ENCODE data around the gene FER1L5. TPM values are rescaled to one million over a fixed set of nuclear protein-coding genes. Genes with fewer than 3 reads are reported as not detected.

FER1L5 gene
- total RNA-seq, 1 donor from 2014 or later, result 0.16 TPM

DNA sequence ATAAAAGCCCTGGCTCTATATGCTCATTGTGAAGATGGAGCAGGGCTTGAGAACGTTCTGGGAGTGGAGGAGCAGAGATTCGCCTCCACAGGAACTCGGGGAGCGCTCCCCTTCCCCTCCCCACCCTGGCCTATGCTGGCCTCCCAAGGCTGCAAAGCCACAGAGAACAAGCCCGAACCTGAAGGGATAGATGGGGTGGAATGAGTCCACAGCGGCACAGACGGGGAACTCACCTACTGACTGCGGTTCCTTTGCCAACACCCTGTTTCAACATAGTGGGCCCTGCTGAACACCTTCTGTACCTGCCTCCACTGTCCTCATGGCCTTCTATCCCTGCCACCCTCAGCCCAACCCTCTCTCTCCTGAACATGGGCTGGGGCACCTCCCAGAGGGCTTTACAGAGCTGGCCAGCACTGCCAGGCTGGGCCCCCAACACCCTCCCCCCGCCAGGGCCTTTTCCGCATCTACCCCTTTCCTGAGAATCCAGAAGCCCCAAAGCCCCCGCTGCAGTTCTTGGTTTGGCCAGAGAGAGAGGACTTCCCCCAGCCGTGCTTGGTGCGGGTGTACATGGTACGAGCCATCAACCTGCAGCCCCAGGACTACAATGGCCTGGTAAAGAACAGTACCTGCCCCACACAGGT, 55.8 kb downstream of the FER1L5 start:
- ATAC-seq, result peak; percentile 91

DNA sequence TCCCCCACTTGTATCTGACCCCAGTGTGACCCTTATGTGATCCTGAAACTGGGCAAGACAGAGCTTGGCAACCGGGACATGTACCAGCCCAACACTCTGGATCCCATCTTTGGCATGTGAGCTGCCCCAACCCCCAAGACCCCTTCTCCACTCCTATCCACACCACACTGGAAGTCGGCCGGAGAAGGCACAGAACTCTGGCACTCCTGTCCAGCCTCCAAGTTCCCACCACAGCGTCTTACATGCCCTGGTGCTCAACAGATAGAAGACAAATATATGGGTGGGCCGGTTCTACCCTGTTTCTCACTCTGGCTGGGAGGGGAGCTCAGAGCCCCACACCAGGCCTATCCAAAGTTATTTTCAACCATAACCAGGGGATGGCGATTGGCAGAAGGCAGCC, 56.5 kb downstream of the FER1L5 start:
- ATAC-seq, result no peak

DNA sequence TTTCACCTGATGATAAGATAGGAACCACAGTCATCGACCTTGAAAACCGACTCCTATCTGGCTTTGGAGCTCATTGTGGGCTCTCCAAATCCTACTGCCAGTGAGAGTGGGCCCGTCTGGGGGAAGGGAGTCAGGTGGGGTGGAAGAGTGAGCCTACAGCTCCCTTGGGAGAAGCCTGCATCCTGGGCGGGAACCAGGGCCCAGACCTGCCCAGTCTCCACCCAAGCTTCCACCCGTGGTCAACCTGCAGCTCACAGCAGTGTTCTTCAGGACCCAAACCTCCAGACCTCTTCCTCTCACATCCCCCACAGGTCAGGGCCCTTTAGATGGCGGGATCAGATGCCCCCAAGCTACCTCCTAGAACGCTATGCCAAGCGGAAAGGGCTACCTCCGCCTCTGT, 57.1 kb downstream of the FER1L5 start:
- no peak for ATAC-seq

- no peak for ATAC-seq
Measured at GRCh38 chr2:96700086-96700485, 57.5 kb downstream of the FER1L5 start.

GRCh38 chr2:96701636-96702035, 59.1 kb downstream of the FER1L5 start:
- ATAC-seq, result no peak

- ATAC-seq, result no peak
Measured at GRCh38 chr2:96702098-96702785, 59.7 kb downstream of the FER1L5 start.

GRCh38 chr2:96703021-96703751, 60.6 kb downstream of the FER1L5 start:
- no peak for ATAC-seq

DNA sequence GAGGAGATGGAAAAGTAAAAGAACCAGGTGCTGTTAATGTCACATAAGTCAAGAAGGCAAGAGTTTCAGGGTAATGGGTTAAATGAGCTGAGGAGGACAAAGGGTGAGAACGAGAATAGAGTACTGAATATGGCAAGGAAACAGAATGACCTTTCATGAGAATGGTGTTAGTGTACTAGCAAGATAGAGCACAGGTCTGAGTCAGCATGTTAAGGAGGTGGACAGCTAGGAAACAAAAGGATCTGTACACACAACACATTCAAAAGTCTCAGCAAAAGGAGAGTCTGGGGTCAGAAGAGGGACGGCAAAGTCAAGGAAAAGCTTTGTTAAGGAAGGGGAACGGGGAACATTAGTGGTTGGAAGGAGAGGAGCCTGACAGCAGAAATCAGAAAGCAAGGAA, 68.4 kb downstream of the FER1L5 start:
- ATAC-seq, result no peak

GRCh38 chr2:96715658-96716057, 73.1 kb downstream of the FER1L5 start:
- no peak for ATAC-seq

GRCh38 chr2:96716388-96716787, 73.8 kb downstream of the FER1L5 start:
- no peak for ATAC-seq

GRCh38 chr2:96726131-96726530, 83.6 kb downstream of the FER1L5 start:
- no peak for ATAC-seq

DNA sequence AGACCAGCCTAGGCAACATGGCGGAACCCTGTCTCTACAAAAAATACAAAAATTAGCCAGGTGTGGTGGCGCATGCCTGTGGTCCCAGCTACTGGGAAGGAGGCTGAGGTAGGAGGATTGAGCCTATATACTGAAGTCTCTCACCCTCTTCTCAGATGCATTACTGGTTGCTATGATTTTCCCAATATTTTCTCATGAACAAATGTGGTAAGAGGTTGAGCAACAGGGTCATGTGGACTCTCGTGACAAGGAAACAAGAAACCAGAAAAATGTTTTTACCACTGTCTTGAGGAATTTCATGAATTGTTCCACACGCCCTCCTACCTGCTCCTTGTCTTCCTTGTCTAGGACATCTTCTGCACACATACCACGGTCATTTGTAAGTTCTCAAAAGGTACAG, 84.9 kb downstream of the FER1L5 start:
- ATAC-seq, result no peak

- ATAC-seq, result no peak
Measured at GRCh38 chr2:96729748-96730147, 87.2 kb downstream of the FER1L5 start.

DNA sequence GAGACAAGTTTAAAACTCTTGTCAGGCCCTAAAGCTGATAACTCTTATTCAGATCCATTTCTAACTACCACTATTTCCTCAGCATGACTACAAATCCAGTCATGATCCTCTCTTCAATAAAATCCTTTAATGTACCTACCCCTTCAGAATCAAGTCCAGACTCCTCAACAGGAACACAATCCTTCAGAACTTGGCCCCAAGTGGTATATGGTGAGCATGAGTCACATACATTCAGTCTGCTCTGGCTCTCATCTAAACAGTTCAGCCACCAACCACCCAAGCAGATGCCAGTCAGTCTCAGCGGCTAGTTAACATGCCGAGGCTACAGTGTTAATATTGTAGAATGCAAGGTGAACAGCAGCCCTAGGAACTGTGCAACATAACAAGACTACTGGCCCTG, 87.6 kb downstream of the FER1L5 start:
- peak; percentile 95 for ATAC-seq

DNA sequence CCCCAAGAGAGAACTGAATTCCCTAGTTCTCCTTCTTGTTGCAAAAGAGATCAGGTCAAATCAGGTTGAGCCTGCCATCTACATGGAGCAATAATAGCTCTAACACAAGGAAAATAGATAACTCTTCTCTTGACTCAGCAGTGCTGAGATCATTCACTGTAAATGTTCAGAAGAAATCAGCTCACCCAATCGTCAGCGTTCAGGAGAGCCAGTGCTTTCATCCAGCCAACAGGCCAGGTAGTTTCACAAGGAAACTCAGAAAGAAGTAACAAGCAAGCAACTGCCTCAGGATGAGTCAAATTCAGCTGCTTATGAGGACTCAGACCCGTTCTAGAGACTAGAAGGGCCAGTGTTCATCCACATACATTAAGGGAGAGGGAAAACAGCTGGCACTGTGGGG, 91.4 kb downstream of the FER1L5 start:
- peak; percentile 60 for ATAC-seq

DNA sequence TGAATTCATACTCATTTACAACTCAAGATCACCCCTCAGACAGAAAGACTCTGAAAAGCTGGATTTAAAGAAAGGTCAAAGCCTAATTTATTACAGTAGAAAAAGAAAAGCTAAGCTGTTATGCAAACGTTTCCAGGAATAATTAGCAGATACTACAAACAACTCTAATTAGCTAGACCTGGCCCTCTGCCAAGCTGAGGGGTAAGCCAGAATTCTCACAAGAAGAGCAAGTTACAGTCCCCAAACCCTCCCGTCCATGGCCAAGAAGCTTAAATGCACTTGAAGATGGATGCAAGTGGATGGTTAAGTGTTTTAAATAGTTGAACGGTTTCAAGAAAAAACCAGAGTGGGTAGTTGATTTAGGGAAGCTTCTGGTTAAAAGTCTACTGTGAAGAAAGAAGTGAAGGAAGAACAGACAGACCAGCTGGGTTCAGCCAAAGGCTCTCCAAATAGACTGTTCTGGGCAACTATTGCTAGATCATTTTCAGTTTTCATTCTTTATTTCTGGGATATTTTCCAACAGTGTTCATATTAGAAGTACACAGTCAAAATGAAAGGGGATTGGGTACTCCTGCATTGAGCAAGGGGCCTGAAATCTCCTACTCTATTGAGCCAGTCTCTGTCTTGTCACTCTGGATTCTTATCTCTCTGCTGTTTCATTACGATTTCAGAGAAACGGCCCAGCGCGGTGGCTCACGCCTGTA, 92.5 kb downstream of the FER1L5 start:
- ATAC-seq, result no peak

DNA sequence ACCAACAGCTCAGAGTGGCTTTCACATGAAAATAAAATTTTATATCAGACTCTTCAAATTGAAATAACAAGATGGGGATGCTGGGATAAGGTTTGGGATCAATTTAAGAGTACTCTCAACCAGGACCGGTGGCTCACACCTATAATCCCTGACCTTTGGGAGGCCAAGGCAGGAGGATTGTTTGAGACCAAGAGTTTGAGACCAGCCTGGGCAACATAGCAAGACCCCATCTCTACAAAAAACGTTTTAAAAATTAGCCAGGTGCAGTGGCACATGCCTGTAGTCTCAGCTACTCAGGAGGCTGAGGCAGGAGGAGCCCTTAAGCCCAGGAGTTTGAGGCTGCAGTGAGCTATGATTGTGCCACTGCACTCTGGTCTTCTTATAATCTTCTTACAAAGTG, 94.7 kb downstream of the FER1L5 start:
- no peak for ATAC-seq

- no peak for ATAC-seq
Measured at GRCh38 chr2:96737831-96738230, 95.3 kb downstream of the FER1L5 start.

GRCh38 chr2:96739076-96739632, 96.6 kb downstream of the FER1L5 start:
- ATAC-seq, result no peak

DNA sequence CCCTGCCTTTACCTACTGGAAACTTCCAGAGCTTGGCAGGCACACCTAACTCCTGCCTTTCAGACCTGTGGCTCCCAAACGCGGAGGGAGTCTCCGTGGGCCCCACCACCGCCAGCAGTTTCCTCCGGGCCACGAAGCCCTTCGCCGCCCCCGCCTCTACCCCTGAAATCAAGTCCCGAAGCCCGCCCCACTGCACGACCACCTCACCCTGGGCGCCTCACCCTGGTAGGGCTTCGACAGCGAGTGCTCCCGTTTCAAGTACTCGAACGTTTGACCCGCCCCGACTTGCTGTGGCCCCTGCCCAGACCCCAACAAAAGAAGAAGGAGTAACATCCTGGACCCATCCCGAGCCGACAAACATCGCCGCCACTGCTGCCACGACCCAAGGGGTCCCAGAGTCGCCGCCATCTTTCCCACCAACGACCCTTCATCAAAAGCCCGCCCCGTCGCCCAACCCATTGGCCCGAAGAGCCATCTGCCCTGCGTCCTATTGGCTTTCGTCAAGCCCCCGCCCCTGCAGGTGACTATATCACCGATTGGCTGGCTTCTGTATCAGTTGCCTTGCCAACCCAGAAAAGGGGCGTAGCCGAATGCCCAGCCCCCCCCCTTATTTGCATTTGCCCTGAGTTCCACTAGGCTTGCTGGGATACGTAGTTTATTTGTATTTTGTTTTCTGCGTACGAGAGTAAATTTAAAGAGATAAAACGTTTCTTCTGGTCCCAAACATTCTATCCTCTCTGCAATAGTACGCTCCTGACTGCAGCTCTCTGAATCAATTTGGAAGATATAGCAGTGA, 97.3 kb downstream of the FER1L5 start, which contains the start of gene LMAN2L:
TSS of gene LMAN2L (minus strand) at position 432 of the 796 bp plus-strand sequence. CDS start at position 408, 24 bp downstream.
- ATAC-seq, result peak; percentile 99

DNA sequence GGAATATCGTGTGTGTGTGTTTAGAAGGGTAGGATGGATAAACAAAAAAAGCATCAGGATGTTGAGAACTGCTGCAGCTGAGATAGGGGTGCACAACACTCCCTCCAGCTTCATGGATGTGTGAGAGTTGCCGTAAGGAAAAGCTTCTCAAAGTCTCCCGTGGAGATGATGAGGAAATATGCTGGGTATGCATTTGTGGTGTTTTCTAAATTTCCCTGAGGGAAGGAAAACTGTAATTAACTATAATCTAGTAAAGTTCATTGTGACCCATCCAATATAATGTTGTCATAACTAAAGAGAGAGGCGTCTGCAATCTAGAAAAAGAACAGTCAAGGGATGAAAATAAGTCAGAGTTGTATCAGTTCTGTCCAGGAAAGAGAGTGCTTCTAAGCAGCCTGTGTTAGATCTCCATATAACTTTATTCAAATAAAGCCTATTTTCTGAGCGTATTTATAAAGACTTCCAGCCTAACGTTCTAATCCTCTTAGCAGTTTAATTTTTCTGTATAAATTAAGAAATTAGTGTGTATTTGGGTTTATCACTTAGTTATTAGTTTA, 104.6 kb downstream of the FER1L5 start:
- no peak for ATAC-seq

- ATAC-seq, result no peak
Measured at GRCh38 chr2:96751800-96752199, 109.2 kb downstream of the FER1L5 start.
